Neuronal stem cell (in vitro differentiated cells): ENCODE results near the gene MYF6.

ENCODE experiments used
- DNase-seq: peaks from one replicate; pipeline ENCODE4 v3.0.0-alpha.2; 2013; ENCODE audit warnings: low spot score
- H2AFZ ChIP-seq: one replicate; pipeline ENCODE4 v1.6.1; 2013; ENCODE audit warnings: mild to moderate bottlenecking, low read length, inconsistent platforms
- H2AK5ac ChIP-seq: 2 replicates; pipeline ENCODE4 v1.6.1; 2013; ENCODE audit warnings: low read depth, mild to moderate bottlenecking, inconsistent platforms, low read length, moderate library complexity, mixed read lengths
- H2BK120ac ChIP-seq: 2 replicates; pipeline ENCODE4 v1.6.1; 2013; ENCODE audit warnings: low read depth, mild to moderate bottlenecking, inconsistent platforms, low read length, moderate library complexity, mixed read lengths
- H2BK12ac ChIP-seq: one replicate; pipeline ENCODE4 v1.6.1; 2013; ENCODE audit warnings: low read length, inconsistent platforms
- H2BK15ac ChIP-seq: 2 replicates; pipeline ENCODE4 v1.6.1; 2013; ENCODE audit warnings: mild to moderate bottlenecking, low read length, inconsistent platforms, mixed read lengths
- H2BK5ac ChIP-seq: one replicate; pipeline ENCODE4 v1.6.1; 2013; ENCODE audit warnings: inconsistent platforms, mild to moderate bottlenecking, low read length, moderate library complexity
- H3K14ac ChIP-seq: one replicate; pipeline ENCODE4 v1.6.1; 2013; ENCODE audit warnings: low read length, inconsistent platforms
- H3K18ac ChIP-seq: 2 replicates; pipeline ENCODE4 v1.6.1; 2013; ENCODE audit warnings: low read length, inconsistent platforms
- H3K23ac ChIP-seq: 2 replicates; pipeline ENCODE4 v1.6.1; 2013; ENCODE audit warnings: low read depth, mild to moderate bottlenecking, mixed read lengths, low read length, inconsistent platforms; ENCODE audit not compliant: poor library complexity
- H3K27ac ChIP-seq: replicated peaks from 3 replicates; pipeline ENCODE4 v1.5.1; 2013; ENCODE audit warnings: low read length, inconsistent platforms
- H3K27me3 ChIP-seq, 3 experiments: 2 replicates each; pipeline ENCODE4 v1.6.1; 2013; ENCODE audit warnings: low read length in 3 of 3, mild to moderate bottlenecking in 2 of 3, inconsistent platforms in 1 of 3, low read depth in 1 of 3, mixed read lengths in 1 of 3, moderate library complexity in 1 of 3; ENCODE audit not compliant: control insufficient read depth in 3 of 3, insufficient read depth in 3 of 3
- H3K36me3 ChIP-seq, 2 donors: replicated peaks in 1 of 2; 2 replicates each; pipeline ENCODE4 v1.6.1; 2013; ENCODE audit warnings: low read length in 2 of 2; ENCODE audit not compliant: control insufficient read depth in 2 of 2, insufficient read depth in 2 of 2
- H3K4ac ChIP-seq: 2 replicates; pipeline ENCODE4 v1.6.1; 2013; ENCODE audit warnings: inconsistent platforms, mild to moderate bottlenecking, low read length, moderate library complexity
- H3K4me1 ChIP-seq, 2 donors: 1 replicate in 1 of 2; 2 replicates in 1 of 2; pipeline ENCODE4 v1.6.1; 2013; ENCODE audit warnings: low read length in 2 of 2, low read depth in 1 of 2; ENCODE audit not compliant: control insufficient read depth in 2 of 2, insufficient read depth in 1 of 2
- H3K4me2 ChIP-seq: one replicate; pipeline ENCODE4 v1.6.1; 2013; ENCODE audit warnings: mild to moderate bottlenecking, low read length, inconsistent platforms; ENCODE audit not compliant: insufficient read depth, poor library complexity, severe bottlenecking
- H3K4me3 ChIP-seq, 2 donors: 2 replicates each; pipeline ENCODE4 v1.5.1; 2013; ENCODE audit warnings: low read length in 2 of 2, mild to moderate bottlenecking in 2 of 2, inconsistent platforms in 1 of 2, moderate library complexity in 1 of 2
- H3K79me1 ChIP-seq: one replicate; pipeline ENCODE4 v1.6.1; 2013; ENCODE audit warnings: low read depth, mild to moderate bottlenecking, inconsistent platforms, low read length, moderate library complexity
- H3K9ac ChIP-seq: one replicate; pipeline ENCODE4 v1.6.1; 2013; ENCODE audit warnings: mild to moderate bottlenecking, low read depth, low read length, inconsistent platforms; ENCODE audit not compliant: poor library complexity
- H3K9me3 ChIP-seq, 2 donors: replicated peaks in 1 of 2; 2 replicates each; pipeline versions ENCODE3 to v1.6.1; 2013; ENCODE audit warnings: low read length in 2 of 2, mild to moderate bottlenecking in 2 of 2, inconsistent platforms in 1 of 2, low read depth in 1 of 2, mixed read lengths in 1 of 2, moderate library complexity in 1 of 2; ENCODE audit not compliant: control insufficient read depth in 2 of 2, insufficient read depth in 1 of 2
- H4K8ac ChIP-seq: one replicate; pipeline ENCODE4 v1.6.1; 2013; ENCODE audit warnings: low read depth, mild to moderate bottlenecking, inconsistent platforms, low read length, moderate library complexity
- H4K91ac ChIP-seq: one replicate; pipeline ENCODE4 v1.6.1; 2013; ENCODE audit warnings: low read length, low read depth, mild to moderate bottlenecking, inconsistent platforms; ENCODE audit not compliant: poor library complexity
- WGBS, 2 donors: extraction: QIAGEN DNeasy Blood & Tissue Kit; methylation state at CpG; one replicate each; pipeline ENCODE4 v1.1.7; 2013; ENCODE audit warnings: missing lambda C conversion rate in 2 of 2, mixed read lengths in 1 of 2; ENCODE audit not compliant: insufficient read length in 2 of 2, insufficient replicate concordance in 1 of 2; ENCODE audit errors: extremely low coverage in 2 of 2; 5-methylcytosine and 5-hydroxymethylcytosine counted together

MYF6 gene

GRCh38 chr12:80709811-80710726 lies 2.6 kb downstream of the MYF6 start:
- Histone ChIP-seq H2BK5ac (no peak overlapping the region), H3K14ac (no peak overlapping the region), H3K36me3 (no peaks in the 10 kb centered on the region), H3K9ac (no peak overlapping the region), H2AFZ (peak overlapping the region; percentile 21), H3K27ac (no peak overlapping the region), H4K8ac (no peak overlapping the region), H3K4me3 (no peak overlapping the region), H3K4me2 (peak overlapping the region; percentile 29), H2BK120ac (no peak overlapping the region), H2BK15ac (no peak overlapping the region), H3K79me1 (no peaks in the 10 kb centered on the region), H2AK5ac (no peak overlapping the region), H3K9me3 (no peaks in the 10 kb centered on the region), H3K18ac (no peak overlapping the region), H4K91ac (no peak overlapping the region), H3K27me3 (peaks cover 0 to 41% (median 2%) of the 10 kb centered on the region in 3 experiments), H3K4me1 (peaks cover 0 to 3% of the 10 kb centered on the region in 2 donors), H3K4ac (no peak overlapping the region), H3K23ac (no peak overlapping the region), H2BK12ac (no peak overlapping the region)
- WGBS, 2 donors = no CpG with 5 or more reads among the region's 20 CpGs
- peak; percentile 59 for DNase-seq

GRCh38 chr12:80710727-80711449 lies 3.5 kb downstream of the MYF6 start:
- no peaks in the 10 kb centered on the region for H3K79me1 ChIP-seq
- DNase-seq = no peak
- no peak overlapping the region for H4K8ac ChIP-seq
- H3K14ac ChIP-seq = no peak overlapping the region
- no peak overlapping the region for H2AFZ ChIP-seq
- no peaks in the 10 kb centered on the region for H3K36me3 ChIP-seq
- no peak overlapping the region for H2AK5ac ChIP-seq
- H2BK5ac ChIP-seq = no peak overlapping the region
- no peak overlapping the region for H4K91ac ChIP-seq
- no peak overlapping the region for H3K4ac ChIP-seq
- no peak overlapping the region for H3K27ac ChIP-seq
- H3K23ac ChIP-seq = no peak overlapping the region
- no CpG with 5 or more reads among the region's 1 CpG for WGBS, 2 donors
- no peaks in the 10 kb centered on the region for H3K9me3 ChIP-seq
- no peak overlapping the region for H2BK120ac ChIP-seq
- peaks cover 0 to 3% of the 10 kb centered on the region in 2 donors for H3K4me1 ChIP-seq
- no peak overlapping the region for H2BK15ac ChIP-seq
- no peak overlapping the region for H3K4me3 ChIP-seq
- H2BK12ac ChIP-seq = no peak overlapping the region
- H3K18ac ChIP-seq = no peak overlapping the region
- no peak overlapping the region for H3K4me2 ChIP-seq
- H3K27me3 ChIP-seq = peaks cover 0 to 41% (median 2%) of the 10 kb centered on the region in 3 experiments
- no peak overlapping the region for H3K9ac ChIP-seq

GRCh38 chr12:80711866-80712265 lies 4.4 kb downstream of the MYF6 start:
- Histone ChIP-seq H3K36me3 (no peaks in the 10 kb centered on the region), H4K8ac (no peak overlapping the region), H3K79me1 (no peaks in the 10 kb centered on the region), H3K4me3 (no peak overlapping the region), H3K4me2 (no peak overlapping the region), H3K27ac (no peak overlapping the region), H2BK5ac (no peak overlapping the region), H3K4ac (no peak overlapping the region), H2BK12ac (no peak overlapping the region), H3K27me3 (peaks cover 0 to 40% (median 2%) of the 10 kb centered on the region in 3 experiments), H4K91ac (no peak overlapping the region), H3K4me1 (peaks cover 0 to 3% of the 10 kb centered on the region in 2 donors), H3K9ac (no peak overlapping the region), H2AFZ (no peak overlapping the region), H3K9me3 (no peaks in the 10 kb centered on the region), H2AK5ac (no peak overlapping the region), H3K23ac (no peak overlapping the region), H3K14ac (no peak overlapping the region), H3K18ac (no peak overlapping the region), H2BK120ac (no peak overlapping the region), H2BK15ac (no peak overlapping the region)
- DNase-seq = no peak
- no CpG with 5 or more reads among the region's 1 CpG for WGBS, 2 donors

- H3K4ac ChIP-seq = no peak overlapping the region
- H3K79me1 ChIP-seq = no peaks in the 10 kb centered on the region
- no peak overlapping the region for H3K18ac ChIP-seq
- no peak overlapping the region for H3K23ac ChIP-seq
- no peak overlapping the region for H3K9ac ChIP-seq
- no peak for DNase-seq
- H4K8ac ChIP-seq = no peak overlapping the region
- no peaks in the 10 kb centered on the region for H3K36me3 ChIP-seq
- peaks cover 0 to 3% of the 10 kb centered on the region in 2 donors for H3K4me1 ChIP-seq
- no peaks in the 10 kb centered on the region for H3K9me3 ChIP-seq
- H2BK12ac ChIP-seq = no peak overlapping the region
- no peak overlapping the region for H4K91ac ChIP-seq
- no peak overlapping the region for H3K4me3 ChIP-seq
- no peak overlapping the region for H2BK120ac ChIP-seq
- peaks cover 0 to 30% (median 0%) of the 10 kb centered on the region in 3 experiments for H3K27me3 ChIP-seq
- H3K4me2 ChIP-seq = no peak overlapping the region
- H2AK5ac ChIP-seq = no peak overlapping the region
- H3K14ac ChIP-seq = no peak overlapping the region
- no peak overlapping the region for H2BK5ac ChIP-seq
- no peak overlapping the region for H2BK15ac ChIP-seq
- no peak overlapping the region for H2AFZ ChIP-seq
- H3K27ac ChIP-seq = no peak overlapping the region
These were observed 5.4 kb downstream of the MYF6 start for GRCh38 chr12:80712866-80713265.
